H9 (cell line): ENCODE measurements around the gene HYAL4. TPM values are rescaled to one million over a fixed set of nuclear protein-coding genes. Genes with fewer than 3 reads are reported as not detected.

Experiments
- DNase-seq: peaks from one replicate; pipeline ENCODE4 v3.0.0-alpha.2; 2017
- H2AFZ ChIP-seq: one replicate; pipeline ENCODE4 v1.6.1; 2013; ENCODE audit warnings: mild to moderate bottlenecking, low read length, control low read depth, moderate library complexity
- H2AK5ac ChIP-seq: 2 replicates; pipeline ENCODE4 v1.6.1; 2013; ENCODE audit warnings: low read length, control low read depth, mixed read lengths; ENCODE audit not compliant: insufficient read length
- H2BK120ac ChIP-seq: one replicate; pipeline ENCODE4 v1.6.1; 2013; ENCODE audit warnings: low read depth, mild to moderate bottlenecking, low read length, control low read depth, inconsistent platforms; ENCODE audit not compliant: poor library complexity, severe bottlenecking
- H2BK12ac ChIP-seq: 2 replicates; pipeline ENCODE4 v1.6.1; 2013; ENCODE audit warnings: low read length, control low read depth, mixed read lengths, low read depth; ENCODE audit not compliant: insufficient read length
- H2BK15ac ChIP-seq: 2 replicates; pipeline ENCODE4 v1.6.1; 2013; ENCODE audit warnings: low read depth, low read length, control low read depth
- H2BK20ac ChIP-seq: one replicate; pipeline ENCODE4 v1.6.1; 2013; ENCODE audit warnings: low read depth, mild to moderate bottlenecking, low read length, control low read depth, inconsistent platforms; ENCODE audit not compliant: poor library complexity, severe bottlenecking
- H2BK5ac ChIP-seq: 2 replicates; pipeline ENCODE4 v1.6.1; 2013; ENCODE audit warnings: low read length, control low read depth, mixed read lengths; ENCODE audit not compliant: insufficient read length
- H3K14ac ChIP-seq: 2 replicates; pipeline ENCODE4 v1.6.1; 2013; ENCODE audit warnings: low read length, control low read depth; ENCODE audit not compliant: insufficient read depth
- H3K18ac ChIP-seq: 2 replicates; pipeline ENCODE4 v1.6.1; 2013; ENCODE audit warnings: low read depth, mild to moderate bottlenecking, mixed read lengths, low read length, control low read depth; ENCODE audit not compliant: insufficient read length
- H3K23ac ChIP-seq: 2 replicates; pipeline ENCODE4 v1.6.1; 2013; ENCODE audit warnings: low read length, control low read depth, mixed read lengths, low read depth; ENCODE audit not compliant: insufficient read length
- H3K23me2 ChIP-seq: 2 replicates; pipeline ENCODE4 v1.6.1; 2013; ENCODE audit warnings: low read depth, mild to moderate bottlenecking, mixed read lengths, low read length, control low read depth; ENCODE audit not compliant: insufficient read length, poor library complexity, severe bottlenecking
- H3K27ac ChIP-seq: 2 replicates; pipeline ENCODE4 v1.5.1; 2013; ENCODE audit warnings: low read length, control low read depth, mixed read lengths, low read depth; ENCODE audit not compliant: insufficient read length
- H3K27me3 ChIP-seq: 2 replicates; pipeline ENCODE4 v1.6.1; 2013; ENCODE audit warnings: low read length, control low read depth, inconsistent platforms; ENCODE audit not compliant: insufficient read depth
- H3K4ac ChIP-seq: 2 replicates; pipeline ENCODE4 v1.6.1; 2013; ENCODE audit warnings: low read depth, mild to moderate bottlenecking, control low read depth, inconsistent platforms, low read length, moderate library complexity
- H3K4me1 ChIP-seq: 2 replicates; pipeline ENCODE4 v1.6.1; 2013; ENCODE audit warnings: low read length, control low read depth, inconsistent platforms; ENCODE audit not compliant: insufficient read depth
- H3K4me2 ChIP-seq: 2 replicates; pipeline ENCODE4 v1.6.1; 2013; ENCODE audit warnings: low read length, control low read depth, mixed read lengths; ENCODE audit not compliant: insufficient read length, insufficient read depth
- H3K56ac ChIP-seq: 2 replicates; pipeline ENCODE4 v1.6.1; 2013; ENCODE audit warnings: low read depth, mild to moderate bottlenecking, mixed read lengths, low read length, control low read depth; ENCODE audit not compliant: insufficient read length
- H3K79me1 ChIP-seq: 2 replicates; pipeline ENCODE4 v1.6.1; 2013; ENCODE audit warnings: low read depth, mild to moderate bottlenecking, moderate library complexity, low read length, control low read depth, inconsistent platforms; ENCODE audit not compliant: insufficient read depth, poor library complexity, severe bottlenecking
- H3K79me2 ChIP-seq: 2 replicates; pipeline ENCODE4 v1.6.1; 2013; ENCODE audit warnings: low read length, control low read depth, inconsistent platforms; ENCODE audit not compliant: insufficient read depth
- H3K9ac ChIP-seq: 2 replicates; pipeline ENCODE4 v1.6.1; 2013; ENCODE audit warnings: low read length, control low read depth, mixed read lengths; ENCODE audit not compliant: insufficient read length; ENCODE audit errors: extremely low read depth
- H3K9me3 ChIP-seq: one replicate; pipeline ENCODE4 v1.6.1; 2013; ENCODE audit warnings: low read depth, low read length, inconsistent platforms; ENCODE audit not compliant: control insufficient read depth
- H3T11ph ChIP-seq: one replicate; pipeline ENCODE4 v1.6.1; 2013; ENCODE audit warnings: mild to moderate bottlenecking, low read length, control low read depth, inconsistent platforms
- H4K20me1 ChIP-seq: one replicate; pipeline ENCODE4 v1.6.1; 2013; ENCODE audit not compliant: control insufficient read depth, insufficient read length, insufficient read depth
- H4K5ac ChIP-seq: 2 replicates; pipeline ENCODE4 v1.6.1; 2013; ENCODE audit warnings: low read depth, mild to moderate bottlenecking, mixed read lengths, low read length, control low read depth; ENCODE audit not compliant: insufficient read length
- H4K8ac ChIP-seq: replicated peaks from 2 replicates; pipeline ENCODE4 v1.6.1; 2013; ENCODE audit warnings: low read length, control low read depth, mixed read lengths, low read depth; ENCODE audit not compliant: insufficient read length
- H4K91ac ChIP-seq: 2 replicates; pipeline ENCODE4 v1.6.1; 2013; ENCODE audit warnings: low read depth, mild to moderate bottlenecking, moderate library complexity, mixed read lengths, low read length, control low read depth; ENCODE audit not compliant: insufficient read length
- H3K27ac Mint-ChIP-seq, 3 experiments: 2 replicates in 2 of 3; 3 replicates in 1 of 3; pipeline ENCODE4 v1.8.0; 2020 to 2021; ENCODE audit warnings: mixed read lengths in 3 of 3, mild to moderate bottlenecking in 1 of 3, moderate library complexity in 1 of 3
- H3K27me3 Mint-ChIP-seq: 2 replicates; pipeline ENCODE4 v1.8.0; 2021; ENCODE audit warnings: low read depth, mild to moderate bottlenecking, moderate library complexity, mixed read lengths
- H3K36me3 Mint-ChIP-seq, 3 experiments: 2 replicates in 2 of 3; 3 replicates in 1 of 3; pipeline ENCODE4 v1.8.0; 2020 to 2021; ENCODE audit warnings: low read depth in 3 of 3, mixed read lengths in 3 of 3; ENCODE audit not compliant: insufficient read depth in 1 of 3
- H3K4me1 Mint-ChIP-seq, 2 experiments: 2 replicates each; pipeline ENCODE4 v1.8.0; 2020; ENCODE audit warnings: mixed read lengths in 2 of 2
- H3K4me3 Mint-ChIP-seq, 2 experiments: 2 replicates in 1 of 2; 3 replicates in 1 of 2; pipeline ENCODE4 v1.8.0; 2020 to 2021; ENCODE audit warnings: mild to moderate bottlenecking in 2 of 2, mixed read lengths in 2 of 2, moderate library complexity in 1 of 2
- H3K9me3 Mint-ChIP-seq, 2 experiments: 2 replicates in 1 of 2; 3 replicates in 1 of 2; pipeline ENCODE4 v1.8.0; 2020; ENCODE audit warnings: mild to moderate bottlenecking in 2 of 2, mixed read lengths in 2 of 2, moderate library complexity in 1 of 2
- WGBS: extraction: QIAGEN DNeasy Blood & Tissue Kit; methylation state at CpG from one replicate; pipeline ENCODE4 v1.1.7; 2013; ENCODE audit warnings: missing lambda C conversion rate, low lambda C conversion rate, mixed read lengths; ENCODE audit not compliant: insufficient read length; ENCODE audit errors: extremely low coverage; 5-methylcytosine and 5-hydroxymethylcytosine counted together
- total RNA-seq: library from RNA; stranded (reverse); gene quantifications from 2 replicates; pipeline ENCODE4 v1.2.1, GENCODE V29; 2021
- TF ChIP-seq, protein P1 (sequence below): fragments of 200-600 bp; sonication (generic); conservative IDR thresholded peaks from 3 replicates; pipeline ENCODE4 v1.8.0; 2021; ENCODE audit warnings: antibody characterized with exemption, mild to moderate bottlenecking

HYAL4 gene
- total RNA-seq, 1 experiment from 2014 or later = not detected

DNA sequence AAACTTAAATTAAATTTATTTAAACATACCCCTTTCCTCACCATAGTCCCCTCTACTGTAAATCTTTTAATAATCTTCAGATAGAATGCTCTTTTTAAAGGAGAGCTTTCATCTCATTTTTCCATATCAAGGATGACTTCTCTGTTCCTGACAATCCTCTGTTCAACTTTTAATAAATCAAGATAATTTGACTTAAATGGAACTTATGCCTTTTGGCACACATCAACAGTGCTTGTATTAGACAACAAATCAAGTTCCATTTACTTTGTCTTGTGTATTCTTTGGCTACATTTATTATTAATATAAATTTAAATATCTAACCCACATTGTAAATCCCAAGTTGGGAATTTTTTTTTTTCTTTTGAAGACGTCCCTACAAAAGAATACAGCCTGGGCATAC lies 42.7 kb upstream of the HYAL4 start:
- Histone ChIP-seq H3K27me3 (no peaks in the 10 kb centered on the region), H4K20me1 (no peaks in the 10 kb centered on the region), H3K9ac (no peak overlapping the region), H3K14ac (no peak overlapping the region), H2BK20ac (no peak overlapping the region), H3K79me1 (no peaks in the 10 kb centered on the region), H2BK15ac (no peak overlapping the region), H2AFZ (no peak overlapping the region), H3K4me1 (no peaks in the 10 kb centered on the region; the same call in 1 of the 2 replicates), H3K27ac (no peak overlapping the region), H3K79me2 (no peaks in the 10 kb centered on the region), H3K4me2 (no peak overlapping the region), H3K23ac (no peak overlapping the region), H2AK5ac (no peak overlapping the region), H2BK120ac (no peak overlapping the region), H3K56ac (no peak overlapping the region), H2BK12ac (no peak overlapping the region), H3K9me3 (no peaks in the 10 kb centered on the region), H3T11ph (no peak overlapping the region), H3K18ac (no peak overlapping the region), H4K91ac (no peak overlapping the region), H2BK5ac (no peak overlapping the region), H4K5ac (no peak overlapping the region), H3K4ac (no peak overlapping the region), H3K23me2 (no peaks in the 10 kb centered on the region), H4K8ac (no peak overlapping the region)
- TF ChIP-seq, protein P1, sequence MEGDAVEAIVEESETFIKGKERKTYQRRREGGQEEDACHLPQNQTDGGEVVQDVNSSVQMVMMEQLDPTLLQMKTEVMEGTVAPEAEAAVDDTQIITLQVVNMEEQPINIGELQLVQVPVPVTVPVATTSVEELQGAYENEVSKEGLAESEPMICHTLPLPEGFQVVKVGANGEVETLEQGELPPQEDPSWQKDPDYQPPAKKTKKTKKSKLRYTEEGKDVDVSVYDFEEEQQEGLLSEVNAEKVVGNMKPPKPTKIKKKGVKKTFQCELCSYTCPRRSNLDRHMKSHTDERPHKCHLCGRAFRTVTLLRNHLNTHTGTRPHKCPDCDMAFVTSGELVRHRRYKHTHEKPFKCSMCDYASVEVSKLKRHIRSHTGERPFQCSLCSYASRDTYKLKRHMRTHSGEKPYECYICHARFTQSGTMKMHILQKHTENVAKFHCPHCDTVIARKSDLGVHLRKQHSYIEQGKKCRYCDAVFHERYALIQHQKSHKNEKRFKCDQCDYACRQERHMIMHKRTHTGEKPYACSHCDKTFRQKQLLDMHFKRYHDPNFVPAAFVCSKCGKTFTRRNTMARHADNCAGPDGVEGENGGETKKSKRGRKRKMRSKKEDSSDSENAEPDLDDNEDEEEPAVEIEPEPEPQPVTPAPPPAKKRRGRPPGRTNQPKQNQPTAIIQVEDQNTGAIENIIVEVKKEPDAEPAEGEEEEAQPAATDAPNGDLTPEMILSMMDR = no peak
- no CpG with 5 or more reads among the region's 1 CpG for WGBS
- no peak for DNase-seq
- Mint-ChIP-seq H3K4me3 (no peak overlapping the region), H3K4me1 (peaks cover 8 to 15% of the 10 kb centered on the region in 2 experiments), H3K27ac (no peak overlapping the region), H3K27me3 (no peaks in the 10 kb centered on the region), H3K36me3 (no peaks in the 10 kb centered on the region), H3K9me3 (no peaks in the 10 kb centered on the region)
